Stimulated activated naive CD8-positive, alpha-beta T cell treated with anti-CD3 and anti-CD28 coated beads, Interleukin-15, Interleukin-2, amounts not matched to agents 100 ng/mL and 50 ng/mL, for 24 hours (primary cell): ENCODE data around the gene RPL28.
"Not testable (repeated sequence)": the region's sequence is repeated elsewhere in the genome, so short reads cannot be mapped to it uniquely, and the experiment has no call there.

Experiments used
- H3K27ac Mint-ChIP-seq: one replicate; pipeline ENCODE4 v1.8.0; 2021; ENCODE audit warnings: mild to moderate bottlenecking, mixed read lengths
- H3K27me3 Mint-ChIP-seq: one replicate; pipeline ENCODE4 v1.8.0; 2021; ENCODE audit warnings: mixed read lengths
- H3K36me3 Mint-ChIP-seq: one replicate; pipeline ENCODE4 v1.8.0; 2021; ENCODE audit warnings: low read depth, mixed read lengths
- H3K4me1 Mint-ChIP-seq: one replicate; pipeline ENCODE4 v1.8.0; 2021; ENCODE audit warnings: low read depth, mixed read lengths
- H3K4me3 Mint-ChIP-seq: one replicate; pipeline ENCODE4 v1.8.0; 2021; ENCODE audit warnings: mild to moderate bottlenecking, mixed read lengths
- H3K9me3 Mint-ChIP-seq: one replicate; pipeline ENCODE4 v1.8.0; 2021; ENCODE audit warnings: mixed read lengths

Gene RPL28

DNA sequence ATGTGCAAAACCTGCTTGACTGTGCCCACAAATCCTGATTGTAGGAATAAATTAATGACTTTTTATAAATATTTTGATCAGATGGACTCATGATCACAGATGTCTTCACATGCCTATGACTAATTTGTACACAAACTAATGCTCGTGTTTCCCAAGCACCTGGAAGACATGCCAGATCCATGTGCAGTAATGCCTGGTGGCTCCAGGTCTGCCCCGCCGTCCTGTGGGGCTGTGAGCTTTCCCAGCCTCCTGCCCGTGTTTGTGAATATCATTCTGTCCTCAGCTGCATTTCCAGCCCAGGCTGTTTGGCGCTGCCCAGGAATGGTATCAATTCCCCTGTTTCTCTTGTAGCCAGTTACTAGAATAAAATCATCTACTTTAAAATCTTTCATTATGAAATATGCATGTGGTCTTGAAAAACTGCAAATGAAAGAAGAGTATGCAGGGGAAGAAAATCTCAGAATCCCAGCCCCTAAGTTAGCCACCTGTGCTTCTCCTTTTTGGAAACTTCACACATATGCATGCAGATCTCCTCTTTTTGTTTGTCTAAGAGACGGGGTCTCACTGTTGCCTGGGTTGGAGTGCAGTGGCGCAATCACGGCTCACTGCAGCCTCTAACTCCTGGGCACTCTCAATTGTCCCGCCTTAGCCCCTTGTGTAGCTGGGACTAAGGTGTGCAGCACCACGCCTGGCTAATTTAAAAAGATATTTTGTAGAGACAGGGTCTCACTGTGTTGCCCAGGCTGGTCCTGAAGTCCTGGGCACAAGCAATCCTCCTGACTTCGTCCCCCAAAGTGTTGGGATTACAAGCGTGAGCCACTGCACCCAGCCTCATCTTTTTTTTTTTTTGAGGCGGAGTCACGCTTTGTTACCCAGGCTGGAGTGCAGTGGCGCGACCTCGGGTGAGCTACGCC lies 6.2 kb downstream of the RPL28 start:
- Mint-ChIP-seq H3K4me3 (no peak overlapping the region), H3K36me3 (peaks cover 32% of the 10 kb centered on the region), H3K27me3 (no peaks in the 10 kb centered on the region), H3K27ac (peak overlapping the region; percentile 48), H3K9me3 (no peaks in the 10 kb centered on the region), H3K4me1 (peaks cover 38% of the 10 kb centered on the region)

DNA sequence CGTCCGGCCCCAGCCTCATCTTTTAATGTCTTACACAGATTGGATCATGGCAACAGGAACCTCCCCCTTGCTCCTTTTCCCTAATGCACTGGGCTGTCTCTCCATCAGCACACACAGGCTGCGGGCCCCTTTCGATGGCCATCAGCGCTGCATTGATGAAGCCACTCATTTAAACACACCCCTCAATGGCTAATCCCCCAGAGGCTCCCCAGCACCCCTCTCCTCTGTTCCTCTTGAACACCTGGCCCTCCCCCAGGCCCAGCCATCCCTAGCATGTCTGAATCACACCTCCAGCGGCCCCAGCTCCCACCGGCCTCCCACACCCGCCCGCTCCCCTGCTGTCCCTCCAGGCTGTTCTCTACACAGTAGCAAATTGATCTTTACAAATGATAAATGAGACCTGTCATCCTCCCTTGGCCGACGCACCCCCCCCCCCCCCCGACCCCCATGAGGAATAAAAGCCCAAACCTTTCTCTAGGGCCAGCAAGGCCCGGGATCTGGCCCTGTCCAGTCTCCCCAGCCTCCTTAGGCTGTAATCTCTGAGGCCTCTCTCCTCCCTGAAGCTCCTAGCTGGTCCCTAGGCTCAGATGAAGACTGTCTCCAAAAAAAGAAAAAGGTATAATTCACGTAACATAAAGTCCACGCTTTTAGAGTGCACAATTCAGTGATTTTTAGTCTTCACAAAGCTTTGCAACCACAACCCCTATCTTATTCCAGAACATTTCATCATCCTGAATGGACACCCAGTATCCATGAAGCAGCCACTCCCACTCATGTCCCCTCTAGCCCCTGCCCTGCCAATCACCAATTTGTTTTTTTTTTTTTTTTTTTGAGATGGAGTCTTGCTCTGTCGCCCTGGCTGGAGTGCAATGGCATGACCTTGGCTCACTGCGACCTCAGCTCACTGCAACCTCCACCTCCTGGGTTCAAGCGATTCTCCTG lies 7.4 kb downstream of the RPL28 start:
- no peak overlapping the region for H3K27ac Mint-ChIP-seq
- H3K36me3 Mint-ChIP-seq: peaks cover 22% of the 10 kb centered on the region
- peaks cover 30% of the 10 kb centered on the region for H3K4me1 Mint-ChIP-seq
- H3K9me3 Mint-ChIP-seq: no peaks in the 10 kb centered on the region
- H3K27me3 Mint-ChIP-seq: no peaks in the 10 kb centered on the region
- H3K4me3 Mint-ChIP-seq: no peak overlapping the region

DNA sequence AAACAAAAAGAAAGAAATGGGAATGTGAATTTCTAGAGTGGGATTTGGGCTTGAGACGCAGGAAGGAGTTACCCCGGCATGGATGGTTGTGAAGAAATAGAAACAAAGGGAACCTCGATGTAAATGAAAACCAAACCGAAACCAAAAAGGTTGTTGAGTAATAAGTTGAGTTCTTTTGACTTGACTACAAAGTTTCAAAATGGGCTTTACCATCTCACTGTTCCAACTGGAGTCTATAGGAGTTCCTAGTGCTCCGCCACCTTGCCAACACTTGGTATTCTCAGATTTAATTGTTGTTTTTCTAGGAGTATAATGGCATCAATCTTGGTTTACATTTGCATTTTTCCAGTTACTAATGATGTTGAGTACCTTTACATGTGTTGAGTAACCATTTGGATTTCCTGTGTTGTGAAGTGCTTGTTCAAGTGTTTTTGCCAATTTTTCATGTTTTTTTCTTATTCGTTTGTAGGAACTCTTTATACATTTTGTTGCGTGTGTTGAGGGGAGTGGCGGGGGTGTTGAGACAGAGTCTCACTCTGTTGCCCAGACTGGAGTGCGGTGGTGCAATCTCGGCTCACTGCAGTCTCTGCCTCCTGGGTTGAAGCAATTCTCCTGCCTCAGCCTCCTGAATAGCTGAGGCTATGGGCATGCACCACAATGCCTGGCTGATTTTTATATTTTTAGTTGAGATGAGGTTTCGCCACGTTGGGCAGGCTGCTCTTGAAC lies 12.6 kb downstream of the RPL28 start:
- H3K27me3 Mint-ChIP-seq: no peaks in the 10 kb centered on the region
- peak overlapping the region; percentile 45 for H3K27ac Mint-ChIP-seq
- no peaks in the 10 kb centered on the region for H3K9me3 Mint-ChIP-seq
- peak overlapping the region; percentile 2 for H3K4me3 Mint-ChIP-seq
- H3K4me1 Mint-ChIP-seq: peaks cover 17% of the 10 kb centered on the region
- H3K36me3 Mint-ChIP-seq: peaks cover 26% of the 10 kb centered on the region

DNA sequence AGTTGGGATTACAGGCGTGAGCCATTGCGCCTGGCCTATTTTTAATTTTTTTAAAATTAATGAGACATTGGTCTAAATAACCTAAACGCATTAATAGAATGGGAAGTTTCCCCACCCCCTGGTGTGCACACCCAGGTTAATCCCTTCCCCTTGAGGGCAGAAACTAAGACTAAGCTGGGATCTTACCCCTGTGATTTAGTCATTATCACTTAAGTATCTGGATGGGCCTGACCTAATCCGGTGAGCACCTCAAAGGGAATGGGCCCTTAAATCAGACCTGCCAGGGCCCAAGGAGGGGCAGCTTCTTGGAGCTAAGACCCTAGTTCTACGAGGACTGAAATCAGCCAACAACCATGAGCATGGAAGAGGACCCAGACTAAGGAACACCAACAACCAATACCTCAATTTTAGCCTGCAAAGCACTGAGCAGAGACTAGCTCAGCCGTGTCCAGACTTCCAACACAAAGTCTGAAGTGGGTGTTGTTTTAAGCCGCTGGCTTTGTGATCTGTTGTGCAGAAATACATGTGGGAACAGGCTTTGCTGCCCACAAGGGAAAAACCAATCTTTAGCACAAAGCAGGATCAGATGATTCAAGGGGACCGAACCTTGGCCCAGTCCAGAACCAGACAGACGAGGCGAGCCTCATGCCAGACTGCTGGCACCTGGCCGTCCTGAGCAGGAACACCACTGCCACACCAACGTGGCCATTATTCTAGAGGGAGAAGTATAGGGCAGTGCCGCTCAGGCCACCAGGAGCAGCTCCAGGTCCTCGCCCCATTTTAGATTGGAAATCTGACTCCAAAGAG lies 14.8 kb downstream of the RPL28 start:
- Mint-ChIP-seq H3K36me3 (peaks cover 40% of the 10 kb centered on the region), H3K27ac (no peak overlapping the region), H3K4me1 (peaks cover 26% of the 10 kb centered on the region), H3K4me3 (peak overlapping the region; percentile 23), H3K9me3 (no peaks in the 10 kb centered on the region), H3K27me3 (no peaks in the 10 kb centered on the region)

DNA sequence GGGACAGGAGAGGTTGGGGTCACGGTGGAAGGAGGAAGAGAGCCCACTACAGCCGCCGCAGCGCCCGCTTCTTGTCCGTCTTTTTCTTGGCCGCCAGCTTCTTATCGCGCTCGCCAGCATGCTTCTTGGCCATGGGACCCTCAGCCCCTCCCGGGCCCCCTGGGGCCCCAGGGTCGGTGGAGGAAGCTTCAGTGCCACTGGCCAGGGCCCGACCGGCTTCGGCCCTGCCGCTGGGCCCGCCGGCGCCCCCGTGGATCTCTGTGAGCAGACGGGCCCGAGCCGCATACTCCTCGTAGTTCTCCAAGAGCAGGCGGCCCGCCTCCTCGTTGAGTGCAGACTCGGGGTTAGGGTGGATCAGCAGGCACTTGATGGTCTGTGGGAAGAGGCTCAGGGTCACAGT lies 15.7 kb downstream of the RPL28 start:
- not testable (repeated sequence) for H3K4me3 Mint-ChIP-seq, H3K27me3 Mint-ChIP-seq, H3K27ac Mint-ChIP-seq, H3K9me3 Mint-ChIP-seq
- Mint-ChIP-seq H3K4me1 (peaks cover 35% of the 10 kb centered on the region), H3K36me3 (peaks cover 49% of the 10 kb centered on the region)

DNA sequence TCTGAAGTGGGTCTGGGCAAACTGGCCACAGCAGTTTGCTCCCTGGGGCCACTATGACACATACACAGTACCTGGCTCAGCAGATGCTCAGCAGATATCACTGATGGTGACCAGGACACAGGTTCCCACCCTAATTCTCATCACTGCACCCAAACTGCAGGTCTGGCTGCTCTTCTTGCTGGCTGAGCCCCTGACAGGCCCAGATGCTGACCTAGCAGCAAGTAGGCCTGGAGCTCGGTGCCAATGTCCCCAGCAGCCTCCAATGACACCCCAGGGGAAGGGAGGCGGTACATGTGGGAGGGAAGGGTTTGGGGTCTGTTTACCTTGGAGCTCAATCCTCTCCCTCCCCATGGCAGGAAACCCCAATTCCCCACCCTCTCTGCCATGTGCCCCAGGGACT lies 16.8 kb downstream of the RPL28 start:
- Mint-ChIP-seq H3K27me3 (no peaks in the 10 kb centered on the region), H3K4me3 (no peak overlapping the region), H3K9me3 (no peaks in the 10 kb centered on the region), H3K27ac (no peak overlapping the region), H3K4me1 (peaks cover 39% of the 10 kb centered on the region), H3K36me3 (peaks cover 55% of the 10 kb centered on the region)

DNA sequence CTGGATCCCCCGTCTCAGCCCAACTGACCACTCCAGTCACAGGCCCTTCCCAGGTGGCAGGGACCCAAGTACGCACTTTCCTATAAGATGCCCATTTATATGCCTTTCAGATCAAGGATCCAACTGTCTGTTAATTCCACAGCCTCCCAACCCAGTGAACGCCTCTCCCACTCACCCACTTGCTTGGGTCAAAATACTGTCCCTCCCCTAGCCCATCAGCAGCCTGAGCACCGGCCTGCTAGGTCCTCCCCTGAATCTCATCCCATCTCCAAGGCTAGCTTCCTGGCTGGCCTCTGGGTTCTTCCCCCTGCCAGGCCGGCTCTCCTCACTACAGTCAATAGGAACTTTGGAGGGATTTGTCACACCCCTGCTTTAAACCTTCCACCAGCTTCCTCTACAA lies 19.9 kb downstream of the RPL28 start:
- no peaks in the 10 kb centered on the region for H3K9me3 Mint-ChIP-seq
- H3K36me3 Mint-ChIP-seq: peaks cover 52% of the 10 kb centered on the region
- H3K4me3 Mint-ChIP-seq: peak overlapping the region; percentile 96
- H3K27me3 Mint-ChIP-seq: no peaks in the 10 kb centered on the region
- H3K27ac Mint-ChIP-seq: peak overlapping the region; percentile 88
- H3K4me1 Mint-ChIP-seq: peaks cover 37% of the 10 kb centered on the region

DNA sequence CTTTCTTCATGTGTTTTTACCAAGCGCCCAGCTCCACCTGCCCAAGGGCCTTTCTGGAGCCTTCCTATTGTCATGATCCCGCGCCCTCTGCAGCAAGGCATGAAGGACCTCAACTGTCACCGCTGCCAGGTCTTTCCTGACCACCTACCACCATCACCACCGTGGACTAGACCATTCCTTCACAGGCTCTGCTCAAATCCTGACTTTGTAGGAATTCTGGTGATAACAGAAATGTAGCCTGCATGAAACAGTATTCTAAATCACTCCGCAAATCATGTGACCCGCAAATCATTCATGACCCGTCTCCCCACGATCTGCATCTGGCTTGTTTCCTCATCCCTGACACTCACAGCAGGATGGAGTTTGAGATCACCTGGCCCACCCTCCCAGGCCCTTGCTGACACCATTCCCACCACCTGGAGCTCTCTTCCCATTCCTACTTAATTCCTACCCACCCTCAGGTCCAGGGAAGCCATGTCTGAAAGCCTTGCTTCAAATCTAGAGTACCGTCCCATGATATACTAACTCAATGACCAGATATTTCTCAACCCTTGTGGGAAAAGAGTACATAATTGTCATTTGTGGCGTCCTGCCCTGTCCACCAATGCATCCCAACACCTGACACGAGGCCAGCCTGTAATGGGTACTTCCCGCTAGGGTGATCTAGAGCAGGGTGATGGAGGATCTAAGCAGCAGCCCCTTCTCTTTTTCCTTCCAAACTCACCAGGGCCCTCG lies 20.5 kb downstream of the RPL28 start:
- Mint-ChIP-seq H3K9me3 (no peaks in the 10 kb centered on the region), H3K27ac (peak overlapping the region; percentile 88), H3K4me1 (peaks cover 37% of the 10 kb centered on the region), H3K27me3 (no peaks in the 10 kb centered on the region), H3K4me3 (peak overlapping the region; percentile 96), H3K36me3 (peaks cover 47% of the 10 kb centered on the region)

DNA sequence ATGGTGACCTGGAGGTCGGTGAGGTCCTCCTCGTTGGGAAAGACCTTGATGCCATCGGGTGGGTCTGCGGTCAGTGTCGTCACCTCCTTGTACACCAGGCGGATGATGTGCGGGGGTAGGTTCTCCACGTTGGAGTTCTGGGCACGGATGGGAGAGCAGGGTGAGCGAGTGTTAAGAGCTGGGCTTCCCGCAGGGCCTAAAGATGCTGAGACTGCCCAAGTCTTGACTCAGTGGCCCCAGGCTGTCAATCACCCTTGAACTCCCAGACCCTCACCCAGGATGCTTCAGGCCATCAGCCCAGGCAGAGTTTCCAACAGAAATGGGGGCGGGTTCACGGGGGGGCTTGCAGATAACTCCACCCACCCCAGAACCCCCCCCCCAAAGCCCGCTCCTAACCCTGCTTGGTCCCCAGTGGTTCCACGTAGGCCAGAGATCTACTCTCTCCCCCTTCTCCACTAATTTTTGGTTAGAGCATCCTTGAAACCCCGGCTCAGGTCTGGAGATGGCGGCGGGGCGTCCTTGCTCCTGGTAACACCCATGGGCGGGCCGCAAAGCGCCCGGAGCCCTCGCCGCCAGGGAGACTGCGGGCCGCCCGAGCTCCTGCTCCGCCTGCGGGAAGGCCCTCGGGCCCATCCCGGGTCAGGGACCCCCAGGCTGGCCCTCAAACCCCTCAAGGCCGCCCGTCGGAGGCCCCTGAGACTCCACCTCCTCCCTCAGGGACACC lies 21.3 kb downstream of the RPL28 start:
- Mint-ChIP-seq H3K4me1 (peaks cover 37% of the 10 kb centered on the region), H3K27me3 (no peaks in the 10 kb centered on the region), H3K27ac (peak overlapping the region; percentile 88), H3K36me3 (peaks cover 42% of the 10 kb centered on the region), H3K4me3 (peak overlapping the region; percentile 96), H3K9me3 (no peaks in the 10 kb centered on the region)

DNA sequence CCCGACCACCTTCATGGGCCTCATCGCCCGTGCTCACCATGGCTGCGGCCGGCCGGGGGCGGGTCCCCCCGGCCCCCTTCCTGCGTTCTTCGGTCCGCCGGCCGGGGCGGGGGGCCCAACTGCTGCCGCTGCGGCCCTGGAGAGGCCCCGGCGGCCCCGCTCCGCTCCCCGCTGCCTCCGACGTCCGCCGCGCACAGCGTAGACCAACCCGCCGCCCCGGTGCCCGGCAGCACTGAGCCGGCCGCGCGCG lies 21.7 kb downstream of the RPL28 start, which contains the start of gene UBE2S:
UBE2S (minus strand) TSS at position 239 of the 250 bp plus-strand sequence; CDS start at position 40, 199 bp downstream.
- H3K27me3 Mint-ChIP-seq, H3K9me3 Mint-ChIP-seq: not testable (repeated sequence)
- Mint-ChIP-seq H3K4me3 (peak within 1 kb of the TSS; percentile 96), H3K4me1 (peaks cover 37% of the 10 kb centered on the region), H3K27ac (peak within 1 kb of the TSS; percentile 96), H3K36me3 (peaks cover 38% of the 10 kb centered on the region)

DNA sequence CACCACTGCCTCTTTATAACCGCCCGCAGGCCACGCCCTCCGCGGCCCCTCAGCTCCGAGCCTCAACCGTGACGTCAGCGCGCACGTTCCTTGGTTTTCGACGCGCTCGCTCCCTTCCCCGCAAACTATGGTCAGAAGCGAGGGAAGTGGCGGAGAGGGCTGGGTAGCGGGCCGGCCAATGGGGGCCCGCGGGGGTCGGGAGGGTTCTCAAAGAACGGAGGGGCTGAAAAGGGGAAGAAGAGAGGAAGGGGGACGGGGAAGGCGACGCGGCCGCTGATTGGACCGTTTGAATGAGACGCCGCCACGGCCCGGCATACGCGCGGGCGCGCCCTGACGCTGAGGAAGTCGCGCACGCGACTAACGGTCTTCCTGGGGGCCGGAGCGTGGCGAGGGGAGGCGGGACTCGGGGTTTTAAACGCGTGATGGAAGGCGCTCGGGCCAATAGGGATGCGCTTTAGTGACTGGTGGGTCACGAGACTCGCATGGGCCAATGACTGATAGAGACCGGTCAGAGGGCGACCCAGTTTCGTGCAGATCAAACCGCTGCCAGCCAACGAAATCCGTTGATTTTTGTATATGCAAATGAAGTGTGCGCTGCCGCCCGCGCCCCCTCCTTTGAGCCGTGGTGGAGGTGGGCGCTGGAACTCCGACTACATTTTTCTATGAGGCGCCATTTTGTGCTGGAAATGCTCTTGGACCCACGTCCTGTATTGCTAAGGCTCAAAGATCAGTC lies 22.2 kb downstream of the RPL28 start:
- Mint-ChIP-seq H3K4me1 (peaks cover 37% of the 10 kb centered on the region), H3K9me3 (no peaks in the 10 kb centered on the region), H3K27me3 (no peaks in the 10 kb centered on the region), H3K4me3 (peak overlapping the region; percentile 96), H3K36me3 (peaks cover 33% of the 10 kb centered on the region), H3K27ac (peak overlapping the region; percentile 96)

DNA sequence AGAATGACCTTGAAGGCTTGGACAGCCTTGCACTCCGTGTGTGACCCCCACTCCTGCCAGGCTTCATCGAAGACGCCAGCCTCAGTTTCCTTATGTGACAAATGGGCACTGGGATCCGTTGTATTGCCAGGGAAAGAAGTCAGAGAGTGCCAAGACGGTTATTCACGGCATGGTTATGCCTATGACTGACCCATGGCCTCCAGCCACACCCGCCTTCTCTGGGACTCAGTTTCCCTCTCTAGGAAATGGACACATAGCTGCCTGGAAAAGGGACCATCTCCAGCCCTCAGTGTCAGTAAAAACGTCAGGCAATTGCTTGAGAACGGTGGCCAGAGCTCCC lies 22.8 kb downstream of the RPL28 start:
- H3K27me3 Mint-ChIP-seq: no peaks in the 10 kb centered on the region
- H3K36me3 Mint-ChIP-seq: peaks cover 27% of the 10 kb centered on the region
- peaks cover 32% of the 10 kb centered on the region for H3K4me1 Mint-ChIP-seq
- H3K4me3 Mint-ChIP-seq: peak overlapping the region; percentile 96
- H3K27ac Mint-ChIP-seq: peak overlapping the region; percentile 96
- no peaks in the 10 kb centered on the region for H3K9me3 Mint-ChIP-seq

DNA sequence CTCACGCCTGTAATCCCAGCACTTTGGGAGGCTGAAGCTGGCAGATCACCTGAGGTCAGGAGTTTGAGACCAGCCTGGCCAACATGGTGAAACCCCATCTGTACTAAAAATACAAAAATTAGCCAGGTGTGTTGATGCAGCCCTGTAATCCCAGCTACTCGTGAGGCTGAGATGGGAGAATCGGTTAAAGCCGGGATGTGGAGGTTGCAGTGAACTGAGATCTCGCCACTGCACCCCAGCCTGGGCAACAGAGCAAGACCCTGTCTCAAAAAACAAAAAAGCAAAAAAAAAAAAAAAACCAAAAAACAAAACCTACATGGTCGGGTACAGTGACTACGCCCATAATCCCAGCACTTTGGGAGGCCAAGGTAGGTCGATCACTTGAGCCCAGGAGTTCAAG lies 23.4 kb downstream of the RPL28 start:
- Mint-ChIP-seq H3K36me3 (peaks cover 20% of the 10 kb centered on the region), H3K4me1 (peaks cover 26% of the 10 kb centered on the region)
- H3K27ac Mint-ChIP-seq, H3K9me3 Mint-ChIP-seq, H3K27me3 Mint-ChIP-seq, H3K4me3 Mint-ChIP-seq: not testable (repeated sequence)
